ENCODE results near the gene VPS37D.

The VPS37D gene

GRCh38 chr7:73628504-73628903 lies 39.1 kb upstream of the VPS37D start:
- H2BK120ac ChIP-seq (ENCODE audit: low read depth, low read length): no peak overlapping the region
- H4K91ac ChIP-seq (ENCODE audit: low read depth, low read length, poor library complexity): no peak overlapping the region
- DNase-seq (ENCODE audit: low spot score): no peak

GRCh38 chr7:73631558-73631957 lies 36.1 kb upstream of the VPS37D start:
- WGBS, 2 donors (ENCODE audit: extremely low coverage in 2 of 2, insufficient read length in 2 of 2, insufficient replicate concordance in 1 of 2): no CpG with 5 or more reads among the region's 1 CpG
- Histone ChIP-seq H2BK15ac (ENCODE audit: low read length) (no peak overlapping the region), H3K4me2 (ENCODE audit: insufficient read depth, low read length, poor library complexity, severe bottlenecking) (no peak overlapping the region), H3K79me1 (ENCODE audit: low read depth, low read length) (no peaks in the 10 kb centered on the region), H3K9ac (ENCODE audit: low read depth, low read length, poor library complexity) (no peak overlapping the region), H2AFZ (ENCODE audit: low read length) (no peak overlapping the region), H3K23ac (ENCODE audit: low read depth, low read length, poor library complexity) (no peak overlapping the region), H2BK120ac (ENCODE audit: low read depth, low read length) (no peak overlapping the region), H2BK5ac (ENCODE audit: low read length) (no peak overlapping the region), H3K4ac (ENCODE audit: low read length) (no peak overlapping the region), H3K4me1 (ENCODE audit: control insufficient read depth in 2 of 2, insufficient read depth in 1 of 2, low read depth in 1 of 2, low read length in 2 of 2) (peaks cover 0 to 8% of the 10 kb centered on the region in 2 donors), H4K91ac (ENCODE audit: low read depth, low read length, poor library complexity) (no peak overlapping the region), H4K8ac (ENCODE audit: low read depth, low read length) (no peak overlapping the region), H3K4me3 (ENCODE audit: low read length in 2 of 2) (no peak overlapping the region), H3K36me3 (replicated peaks in 1 of 2; ENCODE audit: control insufficient read depth in 2 of 2, insufficient read depth in 2 of 2, low read length in 2 of 2) (no peaks in the 10 kb centered on the region), H3K18ac (ENCODE audit: low read length) (no peak overlapping the region), H3K27me3 (ENCODE audit: control insufficient read depth in 3 of 3, insufficient read depth in 3 of 3, low read depth in 1 of 3, low read length in 3 of 3) (peaks cover 0 to 20% (median 2%) of the 10 kb centered on the region in 3 experiments), H3K14ac (ENCODE audit: low read length) (no peak overlapping the region), H2AK5ac (ENCODE audit: low read depth, low read length) (no peak overlapping the region), H3K9me3 (replicated peaks in 1 of 2; ENCODE audit: control insufficient read depth in 2 of 2, insufficient read depth in 1 of 2, low read depth in 1 of 2, low read length in 2 of 2) (no peaks in the 10 kb centered on the region), H3K27ac (replicated peaks; ENCODE audit: low read length) (no peak overlapping the region), H2BK12ac (ENCODE audit: low read length) (no peak overlapping the region)
- DNase-seq (ENCODE audit: low spot score): no peak

More at GRCh38 chr7:73628504-73628903, 39.1 kb upstream of the VPS37D start:
- peak overlapping the region; percentile 5 for H3K18ac ChIP-seq (ENCODE audit: low read length)
- no peak overlapping the region for H3K27ac ChIP-seq (replicated peaks; ENCODE audit: low read length)
- no peak overlapping the region for H2AFZ ChIP-seq (ENCODE audit: low read length)
- no peaks in the 10 kb centered on the region for H3K9me3 ChIP-seq (replicated peaks in 1 of 2; ENCODE audit: control insufficient read depth in 2 of 2, insufficient read depth in 1 of 2, low read depth in 1 of 2, low read length in 2 of 2)
- H2BK5ac ChIP-seq (ENCODE audit: low read length): no peak overlapping the region
- H2BK15ac ChIP-seq (ENCODE audit: low read length): no peak overlapping the region
- H3K4me1 ChIP-seq (ENCODE audit: control insufficient read depth in 2 of 2, insufficient read depth in 1 of 2, low read depth in 1 of 2, low read length in 2 of 2): peaks cover 2 to 5% of the 10 kb centered on the region in 2 donors
- no peak overlapping the region for H3K4me2 ChIP-seq (ENCODE audit: insufficient read depth, low read length, poor library complexity, severe bottlenecking)
- H3K27me3 ChIP-seq (ENCODE audit: control insufficient read depth in 3 of 3, insufficient read depth in 3 of 3, low read depth in 1 of 3, low read length in 3 of 3): peaks cover 8 to 45% (median 12%) of the 10 kb centered on the region in 3 experiments
- H3K36me3 ChIP-seq (replicated peaks in 1 of 2; ENCODE audit: control insufficient read depth in 2 of 2, insufficient read depth in 2 of 2, low read length in 2 of 2): no peaks in the 10 kb centered on the region
- no CpG with 5 or more reads among the region's 4 CpGs for WGBS, 2 donors (ENCODE audit: extremely low coverage in 2 of 2, insufficient read length in 2 of 2, insufficient replicate concordance in 1 of 2)
- H3K9ac ChIP-seq (ENCODE audit: low read depth, low read length, poor library complexity): no peak overlapping the region
- H3K23ac ChIP-seq (ENCODE audit: low read depth, low read length, poor library complexity): no peak overlapping the region
- H3K4me3 ChIP-seq (ENCODE audit: low read length in 2 of 2): no peak overlapping the region
- H4K8ac ChIP-seq (ENCODE audit: low read depth, low read length): no peak overlapping the region
- no peak overlapping the region for H3K4ac ChIP-seq (ENCODE audit: low read length)
- peaks cover 5% of the 10 kb centered on the region for H3K79me1 ChIP-seq (ENCODE audit: low read depth, low read length)
- no peak overlapping the region for H2BK12ac ChIP-seq (ENCODE audit: low read length)
- no peak overlapping the region for H3K14ac ChIP-seq (ENCODE audit: low read length)
- no peak overlapping the region for H2AK5ac ChIP-seq (ENCODE audit: low read depth, low read length)

- Histone ChIP-seq H3K14ac (ENCODE audit: low read length) (no peak overlapping the region), H3K27me3 (ENCODE audit: control insufficient read depth in 3 of 3, insufficient read depth in 3 of 3, low read depth in 1 of 3, low read length in 3 of 3) (peaks cover 0 to 5% (median 0%) of the 10 kb centered on the region in 3 experiments), H3K79me1 (ENCODE audit: low read depth, low read length) (no peaks in the 10 kb centered on the region), H2BK120ac (ENCODE audit: low read depth, low read length) (no peak overlapping the region), H2BK5ac (ENCODE audit: low read length) (no peak overlapping the region), H3K9me3 (replicated peaks in 1 of 2; ENCODE audit: control insufficient read depth in 2 of 2, insufficient read depth in 1 of 2, low read depth in 1 of 2, low read length in 2 of 2) (no peaks in the 10 kb centered on the region), H2BK12ac (ENCODE audit: low read length) (no peak overlapping the region), H3K9ac (ENCODE audit: low read depth, low read length, poor library complexity) (no peak overlapping the region), H2AK5ac (ENCODE audit: low read depth, low read length) (no peak overlapping the region), H4K91ac (ENCODE audit: low read depth, low read length, poor library complexity) (no peak overlapping the region), H3K36me3 (replicated peaks in 1 of 2; ENCODE audit: control insufficient read depth in 2 of 2, insufficient read depth in 2 of 2, low read length in 2 of 2) (no peaks in the 10 kb centered on the region), H4K8ac (ENCODE audit: low read depth, low read length) (no peak overlapping the region), H3K4me2 (ENCODE audit: insufficient read depth, low read length, poor library complexity, severe bottlenecking) (no peak overlapping the region), H3K18ac (ENCODE audit: low read length) (no peak overlapping the region), H2BK15ac (ENCODE audit: low read length) (no peak overlapping the region), H3K27ac (replicated peaks; ENCODE audit: low read length) (no peak overlapping the region), H2AFZ (ENCODE audit: low read length) (no peak overlapping the region), H3K23ac (ENCODE audit: low read depth, low read length, poor library complexity) (no peak overlapping the region), H3K4ac (ENCODE audit: low read length) (no peak overlapping the region), H3K4me1 (ENCODE audit: control insufficient read depth in 2 of 2, insufficient read depth in 1 of 2, low read depth in 1 of 2, low read length in 2 of 2) (peaks cover 0 to 5% of the 10 kb centered on the region in 2 donors), H3K4me3 (ENCODE audit: low read length in 2 of 2) (no peak overlapping the region)
- DNase-seq (ENCODE audit: low spot score): no peak
- no CpG with 5 or more reads among the region's 7 CpGs for WGBS, 2 donors (ENCODE audit: extremely low coverage in 2 of 2, insufficient read length in 2 of 2, insufficient replicate concordance in 1 of 2)
Measured at GRCh38 chr7:73633323-73633722, 34.3 kb upstream of the VPS37D start.

- Histone ChIP-seq H2BK15ac (ENCODE audit: low read length) (no peak overlapping the region), H3K14ac (ENCODE audit: low read length) (no peak overlapping the region), H2AFZ (ENCODE audit: low read length) (no peak overlapping the region), H3K4ac (ENCODE audit: low read length) (no peak overlapping the region), H4K91ac (ENCODE audit: low read depth, low read length, poor library complexity) (no peak overlapping the region), H4K8ac (ENCODE audit: low read depth, low read length) (no peak overlapping the region), H3K4me1 (ENCODE audit: control insufficient read depth in 2 of 2, insufficient read depth in 1 of 2, low read depth in 1 of 2, low read length in 2 of 2) (peaks cover 0 to 5% of the 10 kb centered on the region in 2 donors), H3K27me3 (ENCODE audit: control insufficient read depth in 3 of 3, insufficient read depth in 3 of 3, low read depth in 1 of 3, low read length in 3 of 3) (no peaks in the 10 kb centered on the region), H3K18ac (ENCODE audit: low read length) (no peak overlapping the region), H2AK5ac (ENCODE audit: low read depth, low read length) (no peak overlapping the region), H3K23ac (ENCODE audit: low read depth, low read length, poor library complexity) (no peak overlapping the region), H3K4me2 (ENCODE audit: insufficient read depth, low read length, poor library complexity, severe bottlenecking) (no peak overlapping the region), H3K79me1 (ENCODE audit: low read depth, low read length) (no peaks in the 10 kb centered on the region), H3K27ac (replicated peaks; ENCODE audit: low read length) (no peak overlapping the region), H2BK12ac (ENCODE audit: low read length) (no peak overlapping the region), H2BK120ac (ENCODE audit: low read depth, low read length) (no peak overlapping the region), H2BK5ac (ENCODE audit: low read length) (no peak overlapping the region), H3K4me3 (ENCODE audit: low read length in 2 of 2) (no peak overlapping the region), H3K9me3 (replicated peaks in 1 of 2; ENCODE audit: control insufficient read depth in 2 of 2, insufficient read depth in 1 of 2, low read depth in 1 of 2, low read length in 2 of 2) (no peaks in the 10 kb centered on the region), H3K9ac (ENCODE audit: low read depth, low read length, poor library complexity) (no peak overlapping the region), H3K36me3 (replicated peaks in 1 of 2; ENCODE audit: control insufficient read depth in 2 of 2, insufficient read depth in 2 of 2, low read length in 2 of 2) (no peaks in the 10 kb centered on the region)
- no CpG with 5 or more reads among the region's 8 CpGs for WGBS, 2 donors (ENCODE audit: extremely low coverage in 2 of 2, insufficient read length in 2 of 2, insufficient replicate concordance in 1 of 2)
- no peak for DNase-seq (ENCODE audit: low spot score)
Measured at GRCh38 chr7:73633844-73634243, 33.8 kb upstream of the VPS37D start.
